Stimulated activated CD4-positive, alpha-beta T cell treated with anti-CD3 and anti-CD28 coated beads, Interleukin-15, amount 100 ng/mL, for 24 hours (primary cell): ENCODE results near the gene EN2.
A peak's percentile ranks its signal among the peaks of the same experiment; 100 is the strongest.
"Not testable (repeated sequence)": the region's sequence is repeated elsewhere in the genome, so short reads cannot be mapped to it uniquely, and the experiment has no call there.

Experiments used
- DNase-seq: peaks from one replicate; pipeline ENCODE4 v3.0.0-alpha.2; 2020

Gene EN2

GRCh38 chr7:155426543-155427410 lies 31.2 kb upstream of the EN2 start:
- no peak for DNase-seq

GRCh38 chr7:155427411-155428038 lies 30.4 kb upstream of the EN2 start:
- no peak for DNase-seq

DNA sequence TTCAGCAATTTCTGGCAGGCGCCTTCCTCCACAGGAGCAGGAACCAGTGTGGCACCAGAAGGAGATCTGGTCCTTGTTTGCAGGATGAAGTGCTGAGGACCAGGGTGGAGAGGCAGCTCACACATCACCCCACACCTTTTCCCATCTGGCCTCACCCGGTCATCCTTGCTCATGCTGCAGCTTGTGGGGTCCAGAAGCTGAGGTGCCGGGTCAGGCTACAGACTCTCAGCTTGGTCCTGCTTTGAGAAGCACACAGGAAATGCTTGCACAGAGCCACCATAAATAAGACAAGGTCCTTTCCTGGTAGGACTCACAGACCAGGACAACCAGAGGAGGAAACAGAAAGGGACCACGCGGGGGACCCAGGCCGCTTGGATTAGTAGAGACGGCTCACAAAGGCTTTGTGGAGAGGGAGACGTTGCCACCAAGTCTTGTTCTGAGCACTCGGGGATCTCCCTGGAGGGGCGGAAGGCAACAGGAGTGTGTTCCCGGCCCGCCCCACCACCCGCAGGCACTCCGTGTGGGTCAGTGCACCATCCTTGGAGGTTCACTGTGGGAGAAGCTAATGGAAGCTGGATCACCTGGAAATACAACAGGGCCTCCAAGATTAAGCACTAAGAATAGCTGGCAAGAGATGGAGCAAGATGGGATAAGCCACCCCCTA lies 29.6 kb upstream of the EN2 start:
- DNase-seq, result no peak

GRCh38 chr7:155429651-155430050 lies 28.3 kb upstream of the EN2 start:
- no peak for DNase-seq

DNA sequence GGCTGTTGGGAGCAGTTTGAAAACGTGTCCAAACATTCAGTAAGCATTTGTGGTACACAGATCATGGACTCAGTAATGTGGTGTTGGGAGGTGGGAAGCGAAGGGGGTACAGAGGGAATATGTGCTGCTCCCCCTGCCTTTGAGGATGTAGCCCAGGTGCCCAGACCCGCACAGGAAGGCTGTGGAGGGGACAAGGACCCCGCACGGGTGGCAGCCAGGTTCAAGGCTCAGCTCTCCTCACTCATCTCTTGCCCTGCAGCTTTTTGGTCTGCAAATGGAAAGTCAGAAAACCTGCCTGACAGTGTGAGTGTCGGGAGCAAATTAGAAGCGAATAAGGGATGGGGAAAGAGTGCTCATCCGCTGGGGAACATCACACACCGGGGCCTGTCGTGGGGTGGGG lies 27.3 kb upstream of the EN2 start:
- no peak for DNase-seq

DNA sequence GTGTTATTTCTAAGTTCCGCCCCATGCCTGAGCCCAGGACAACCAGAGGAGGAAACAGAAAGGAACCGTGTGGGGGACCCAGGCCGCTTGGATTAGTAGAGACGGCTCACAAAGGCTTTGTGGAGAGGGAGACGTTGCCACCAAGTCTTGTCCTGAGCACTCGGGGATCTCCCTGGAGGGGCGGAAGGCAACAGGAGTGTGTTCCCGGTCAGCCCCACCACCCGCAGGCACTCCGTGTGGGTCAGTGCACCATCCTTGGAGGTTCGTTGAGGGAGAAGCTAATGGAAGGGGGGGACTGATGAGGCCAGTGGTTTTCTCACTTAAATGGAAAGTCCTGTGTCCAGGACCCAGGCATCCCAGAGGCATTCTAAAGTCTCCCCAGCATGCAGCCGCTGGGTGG lies 26.7 kb upstream of the EN2 start:
- no peak for DNase-seq

DNA sequence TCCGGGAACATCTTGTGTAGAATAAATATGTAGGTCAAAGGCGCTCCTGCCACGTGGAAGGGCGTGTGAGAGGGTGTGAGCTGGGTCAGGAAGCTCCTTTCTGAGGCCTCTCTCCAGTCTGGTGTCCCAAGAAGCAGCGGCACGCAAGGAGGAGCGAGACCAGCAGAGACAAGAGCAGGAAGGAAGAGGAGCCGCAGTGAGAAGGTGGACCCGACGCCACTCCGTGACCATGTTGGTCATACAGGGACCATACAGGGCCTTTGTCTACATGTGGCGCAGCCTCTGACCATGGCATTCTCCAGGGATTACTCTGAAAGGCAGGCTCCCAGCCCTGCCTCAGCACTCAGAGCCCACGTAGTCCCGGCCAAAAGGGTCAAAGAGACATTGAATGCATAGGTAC lies 26.2 kb upstream of the EN2 start:
- no peak for DNase-seq

DNA sequence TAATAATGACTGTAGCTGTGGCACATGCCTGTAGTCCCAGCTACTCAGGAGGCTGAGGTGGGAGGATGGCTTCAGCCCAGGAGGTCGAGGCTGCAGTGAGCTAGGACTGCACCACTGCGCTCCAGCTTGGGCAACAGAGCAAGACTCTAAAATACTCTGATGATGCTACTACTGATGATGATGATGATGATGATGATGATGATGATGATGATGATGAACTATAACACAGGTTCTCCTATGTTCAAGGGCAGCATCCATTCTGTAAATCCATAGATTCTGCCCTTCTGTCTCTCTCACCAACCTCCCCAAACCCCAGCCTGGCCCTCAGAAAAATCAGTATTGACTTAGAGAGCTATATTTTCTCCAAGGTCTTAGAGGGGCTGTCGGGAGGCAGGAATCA lies 22.8 kb upstream of the EN2 start:
- DNase-seq, result no peak

DNA sequence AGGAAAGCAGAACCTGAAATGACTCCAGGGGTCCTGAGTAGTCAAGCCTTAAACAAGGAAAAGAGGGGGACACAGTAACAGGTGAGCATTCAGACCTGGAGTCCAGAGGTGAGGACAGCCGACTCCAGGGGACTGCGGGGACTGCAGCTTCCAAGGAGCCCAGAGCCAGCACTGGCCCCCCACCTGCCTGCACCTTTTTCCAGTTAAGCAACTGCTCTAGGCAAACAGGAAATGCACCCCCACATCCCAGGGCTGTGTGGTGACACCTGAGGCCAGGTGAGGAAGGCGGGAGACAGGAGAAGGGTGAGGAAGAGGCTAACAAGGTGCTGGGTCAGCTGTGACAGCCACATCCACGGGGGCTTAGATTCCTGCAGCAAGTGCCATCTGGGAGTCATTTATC lies 20.1 kb upstream of the EN2 start:
- DNase-seq, result no peak

GRCh38 chr7:155438777-155439176 lies 19.2 kb upstream of the EN2 start:
- no peak for DNase-seq

GRCh38 chr7:155439311-155440017 lies 18.5 kb upstream of the EN2 start:
- no peak for DNase-seq

DNA sequence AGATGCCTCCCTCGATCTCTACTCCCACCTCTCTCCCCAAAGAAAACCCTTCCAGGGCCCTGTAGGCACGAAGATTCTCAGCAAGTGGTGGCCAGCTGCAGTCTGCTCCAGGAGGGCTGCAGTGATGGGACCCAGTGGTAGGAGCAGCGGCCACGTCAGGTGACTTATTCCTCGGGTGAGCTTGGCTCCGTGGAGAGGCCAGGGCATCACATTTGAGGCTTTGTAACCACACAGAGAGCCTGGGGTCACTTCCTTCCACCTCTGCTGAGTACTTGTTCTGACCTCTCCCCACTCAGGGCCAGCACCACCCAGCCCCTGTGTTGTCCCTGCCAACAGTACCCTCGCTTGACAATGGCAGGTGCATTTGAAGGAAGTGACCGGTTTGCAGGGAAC lies 17.9 kb upstream of the EN2 start:
- DNase-seq, result no peak

DNA sequence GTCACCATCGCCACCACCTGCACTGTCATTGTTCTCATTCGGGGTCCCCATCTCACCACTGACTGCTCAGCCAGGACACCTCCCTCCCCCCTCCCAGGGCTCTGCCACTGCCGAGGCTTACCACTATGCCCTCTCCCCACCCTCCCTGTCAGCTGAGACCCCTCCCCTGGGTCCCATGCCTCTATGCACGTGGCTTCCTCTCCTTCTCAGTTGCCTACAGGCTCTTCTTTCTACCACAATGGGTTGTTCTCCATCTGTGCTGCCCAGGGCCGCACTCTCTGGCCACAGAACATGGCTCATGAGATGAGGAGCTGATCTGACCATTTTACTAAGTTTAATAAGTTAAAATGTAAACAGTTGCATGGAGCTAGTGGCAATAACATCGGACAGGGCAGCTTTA lies 16.1 kb upstream of the EN2 start:
- no peak for DNase-seq

DNA sequence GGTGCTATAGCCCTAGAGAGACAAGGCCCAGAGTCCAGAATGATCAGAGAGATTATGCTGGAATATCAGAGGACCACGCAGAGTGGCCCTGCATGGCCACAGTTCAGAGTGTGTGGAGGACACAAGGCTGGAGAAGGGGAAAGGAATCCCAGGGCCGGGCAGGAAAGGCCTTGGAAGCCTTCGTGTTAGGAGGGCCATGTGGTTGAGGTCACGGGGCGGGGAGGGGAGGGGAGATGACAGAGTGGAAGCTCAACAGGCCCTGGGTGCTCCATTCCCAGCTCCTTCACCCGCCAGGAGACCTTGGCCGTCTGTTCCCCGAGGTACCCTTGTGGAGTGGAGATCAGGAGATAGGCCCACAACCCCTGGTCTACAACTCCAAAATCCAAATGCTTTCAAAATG lies 13.2 kb upstream of the EN2 start:
- DNase-seq, result no peak

DNA sequence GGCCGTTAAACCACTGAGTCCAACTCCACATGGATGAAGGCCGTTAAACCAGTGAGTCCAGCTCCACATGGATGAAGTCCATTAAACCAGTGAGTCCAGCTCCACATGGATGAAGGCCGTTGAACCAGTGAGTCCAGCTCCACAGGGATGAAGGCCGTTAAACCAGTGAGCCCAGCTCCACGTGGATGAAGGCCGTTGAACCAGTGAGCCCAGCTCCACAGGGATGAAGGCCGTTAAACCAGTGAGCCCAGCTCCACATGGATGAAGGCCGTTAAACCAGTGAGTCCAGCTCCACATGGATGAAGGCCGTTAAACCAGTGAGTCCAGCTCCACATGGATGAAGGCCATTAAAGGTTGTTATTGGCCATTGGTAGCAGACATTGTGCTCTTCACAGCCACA lies 12.3 kb upstream of the EN2 start:
- not testable (repeated sequence) for DNase-seq

DNA sequence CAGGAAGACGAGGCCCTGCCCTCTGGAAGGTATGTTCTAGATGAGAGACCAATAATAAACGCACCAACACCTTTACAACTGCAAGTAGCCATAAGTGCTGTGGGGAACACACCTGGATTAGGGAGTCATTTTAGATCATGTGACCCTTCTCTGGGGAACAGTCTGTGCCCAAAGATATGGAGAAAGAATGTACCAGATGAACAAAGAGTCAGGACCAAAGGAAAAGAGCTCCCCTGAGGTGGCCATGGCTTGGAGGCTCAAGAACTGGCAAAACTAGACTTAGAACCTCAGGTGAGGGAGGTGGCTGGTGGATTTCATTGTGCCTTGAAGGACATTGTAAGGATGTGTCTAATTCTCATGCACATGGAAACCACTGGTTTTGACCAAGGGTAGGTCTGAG lies 10.3 kb upstream of the EN2 start:
- DNase-seq, result no peak

- no peak for DNase-seq
These were observed 9.3 kb upstream of the EN2 start for GRCh38 chr7:155448632-155449007.

DNA sequence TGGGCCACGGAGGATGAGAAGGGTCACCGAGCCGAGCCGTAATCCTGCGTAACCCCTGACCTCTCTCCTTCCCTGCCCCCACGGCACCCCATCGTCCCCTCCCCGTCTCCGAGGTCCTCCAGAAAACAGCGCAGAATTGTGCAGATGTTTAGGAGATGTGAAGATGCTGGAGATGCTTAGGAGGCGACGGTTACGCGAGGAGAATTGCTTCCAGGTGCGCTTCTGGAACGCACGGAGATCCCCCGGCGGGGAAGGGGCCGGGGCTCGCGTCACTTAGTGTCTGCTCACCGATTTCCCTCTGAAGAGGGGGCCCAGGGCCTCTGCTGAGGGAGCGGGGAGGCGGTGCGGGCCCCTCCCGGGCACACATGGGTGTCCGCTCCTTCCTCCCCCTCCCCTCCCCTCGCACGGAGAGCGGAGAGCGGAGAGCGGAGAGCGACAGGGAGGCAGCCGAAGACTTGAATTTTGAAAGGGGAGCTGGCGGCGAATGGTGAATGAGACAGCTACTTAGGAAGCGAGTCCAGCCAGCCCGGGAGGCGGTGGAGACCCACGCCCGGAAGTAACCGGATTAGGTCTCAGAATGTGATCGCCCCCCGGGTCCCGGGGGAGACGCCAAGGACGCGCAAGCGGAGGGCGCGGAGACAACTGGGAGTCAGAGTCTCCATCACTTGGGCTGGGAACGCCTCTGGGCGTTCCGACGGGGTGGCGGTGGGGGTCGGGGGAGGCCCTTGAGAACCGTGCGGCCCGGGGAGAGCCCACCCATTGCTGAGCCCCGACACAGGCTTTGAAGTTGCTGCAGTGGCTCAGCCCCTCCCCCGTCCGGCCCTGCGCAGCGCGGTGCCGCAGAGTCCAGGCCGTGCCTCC lies 8.7 kb upstream of the EN2 start:
- DNase-seq, result peak; percentile 15

DNA sequence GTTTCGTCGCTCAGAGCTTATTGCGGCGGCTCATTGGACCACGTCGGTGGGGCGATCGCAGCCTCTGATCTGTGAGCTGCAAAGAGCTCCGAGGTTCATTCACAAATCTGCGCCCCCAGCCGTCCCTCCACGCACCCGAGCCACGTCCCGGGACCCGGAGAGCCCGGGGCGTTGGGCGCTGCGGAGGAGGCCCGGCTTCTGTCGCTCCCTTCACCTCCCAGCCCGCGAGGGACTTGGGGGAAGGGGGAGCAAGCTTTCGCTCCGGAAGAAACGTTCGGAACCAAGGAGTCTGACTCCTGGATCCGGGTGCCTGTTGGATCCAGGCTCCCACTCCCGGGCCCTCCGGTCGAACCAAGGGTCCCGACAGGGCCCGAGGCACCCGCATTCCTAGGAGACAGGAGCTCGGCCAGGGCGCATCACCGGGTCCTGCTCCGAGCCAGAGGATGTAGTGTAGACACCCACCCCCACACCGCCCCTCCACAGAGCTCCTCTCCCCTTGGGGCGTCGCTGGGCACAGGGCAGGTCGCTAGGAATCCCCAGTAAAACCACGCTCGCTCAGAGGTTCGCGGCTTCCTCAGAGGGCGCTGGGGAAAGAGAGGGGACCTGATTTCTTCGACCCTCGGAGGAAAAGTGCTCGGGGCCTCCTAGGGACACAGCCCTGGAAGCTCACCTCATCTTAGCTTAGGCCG lies 7.9 kb upstream of the EN2 start:
- no peak for DNase-seq

DNA sequence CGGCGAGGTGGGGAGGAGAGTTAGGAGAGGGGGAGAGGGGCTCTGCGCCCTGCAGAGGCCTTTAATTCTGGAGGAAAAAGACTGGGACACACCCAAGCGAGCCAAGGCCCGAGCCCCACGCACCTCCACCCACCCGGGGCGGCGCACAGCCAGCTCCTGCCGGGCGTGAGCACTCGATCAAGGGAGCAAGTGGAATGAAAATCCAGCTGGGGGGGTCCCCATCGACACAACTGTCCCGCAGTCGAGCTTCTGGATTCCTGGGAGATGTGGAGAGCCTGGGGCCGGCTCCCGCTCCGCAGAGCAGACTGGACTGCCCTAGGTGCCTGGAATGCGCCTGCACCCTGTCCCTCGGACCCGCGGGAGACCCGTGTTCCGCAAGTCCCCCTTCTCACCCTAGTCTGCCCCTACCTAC lies 7.4 kb upstream of the EN2 start:
- DNase-seq, result no peak

DNA sequence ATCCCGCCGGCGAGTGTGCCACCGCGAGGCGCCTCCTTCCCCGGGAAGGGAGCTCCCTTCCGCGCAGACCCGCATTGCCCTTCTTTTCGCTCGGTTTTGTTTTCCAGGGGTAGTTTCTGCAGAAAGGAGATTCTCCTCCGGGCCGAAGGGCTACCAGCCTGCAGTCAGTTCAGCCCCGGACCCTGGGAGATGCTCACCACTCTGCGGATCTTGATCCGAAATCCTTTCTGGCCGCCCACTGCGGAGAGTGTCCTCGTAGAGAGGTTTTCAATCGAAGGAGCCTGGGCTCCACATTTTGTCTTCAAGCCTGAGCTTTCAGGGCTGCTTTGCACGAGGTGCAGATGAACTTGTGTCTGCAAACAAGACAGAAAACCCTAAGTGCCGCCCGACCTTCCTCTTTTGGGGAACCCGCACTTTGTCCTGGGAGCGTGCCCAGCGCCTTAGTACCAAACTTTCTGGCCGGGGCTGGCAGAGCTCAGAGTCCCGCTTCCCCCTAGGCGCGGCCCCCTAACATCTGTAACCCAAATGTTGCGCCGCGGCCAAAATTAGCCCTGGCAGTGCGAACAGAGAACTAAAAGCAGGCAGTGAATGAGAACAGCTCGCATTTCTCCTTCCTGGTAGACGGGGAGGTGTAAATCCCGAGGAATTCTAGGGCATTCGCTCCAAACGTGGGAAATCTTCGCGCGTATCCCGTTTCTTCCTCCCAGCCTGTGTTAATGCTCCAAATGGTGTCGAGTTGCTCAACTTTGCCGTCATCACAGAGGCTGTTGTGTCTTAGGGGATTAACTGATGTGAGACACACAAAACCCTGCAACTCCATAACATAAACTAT lies 6.7 kb upstream of the EN2 start:
- peak; percentile 5 for DNase-seq
